BE2C (cell line): ENCODE data around the gene UBE2O.
A peak's percentile ranks its signal among the peaks of the same experiment; 100 is the strongest.

Experiments
- DNase-seq: peaks from one replicate; pipeline ENCODE4 v3.0.0-alpha.2; 2020
- H3K27me3 ChIP-seq: fragments of 250-450 bp; sonication (Bioruptor Pico); 2 replicates; pipeline ENCODE4 v1.5.1; 2020; ENCODE audit warnings: mild to moderate bottlenecking
- H3K36me3 ChIP-seq: fragments of 250-450 bp; sonication (Bioruptor Pico); 2 replicates; pipeline ENCODE4 v1.5.1; 2020; ENCODE audit warnings: mild to moderate bottlenecking
- H3K4me1 ChIP-seq: fragments of 250-450 bp; sonication (Bioruptor Pico); 2 replicates; pipeline ENCODE4 v1.5.1; 2020
- H3K4me3 ChIP-seq: 2 replicates; pipeline ENCODE4 v1.5.1; 2011; ENCODE audit warnings: low read depth, low read length
- H3K9me3 ChIP-seq: fragments of 250-450 bp; sonication (Bioruptor Pico); 2 replicates; pipeline ENCODE4 v1.5.1; 2020
- TF ChIP-seq, protein P1 (sequence below): IDR thresholded peaks from 2 replicates; pipeline ENCODE4 v1.5.1; 2012; ENCODE audit warnings: mild to moderate bottlenecking, low read depth, low read length

Gene UBE2O

GRCh38 chr17:76493505-76494167 is 40.7 kb upstream of the UBE2O start:
- no peaks in the 10 kb centered on the region for H3K27me3 ChIP-seq
- no peak for DNase-seq

DNA sequence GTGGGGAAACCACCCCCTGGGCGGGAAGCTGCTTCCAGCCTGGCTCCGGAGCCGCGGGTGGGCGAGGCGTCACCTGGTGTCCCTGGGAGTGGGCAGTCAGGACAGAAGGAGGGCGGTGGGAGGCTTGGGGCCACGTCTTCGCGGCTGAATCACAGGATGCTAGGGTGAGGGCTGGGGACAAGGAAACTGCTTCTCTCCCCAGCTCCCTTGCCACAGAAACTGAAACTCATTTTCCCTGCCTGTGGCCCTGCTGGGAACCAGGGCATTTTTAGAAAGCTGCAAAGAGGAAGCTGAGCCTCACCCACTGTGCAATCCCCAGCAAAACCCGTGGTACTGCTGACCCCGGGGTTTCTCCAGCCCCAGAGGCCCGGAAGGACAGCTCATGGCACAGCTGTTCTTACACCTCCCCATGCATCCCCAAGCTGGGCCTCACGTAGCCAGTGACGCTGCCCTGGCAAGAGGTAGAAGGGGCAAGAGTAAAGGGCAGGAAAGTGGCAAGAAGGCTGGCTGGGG is 40.1 kb upstream of the UBE2O start:
- no peak for DNase-seq

More at GRCh38 chr17:76493505-76494167, 40.7 kb upstream of the UBE2O start:
- Histone ChIP-seq H3K4me1 (peaks cover 13% of the 10 kb centered on the region), H3K9me3 (no peaks in the 10 kb centered on the region), H3K4me3 (no peak overlapping the region), H3K36me3 (no peaks in the 10 kb centered on the region)
- TF ChIP-seq, protein P1, sequence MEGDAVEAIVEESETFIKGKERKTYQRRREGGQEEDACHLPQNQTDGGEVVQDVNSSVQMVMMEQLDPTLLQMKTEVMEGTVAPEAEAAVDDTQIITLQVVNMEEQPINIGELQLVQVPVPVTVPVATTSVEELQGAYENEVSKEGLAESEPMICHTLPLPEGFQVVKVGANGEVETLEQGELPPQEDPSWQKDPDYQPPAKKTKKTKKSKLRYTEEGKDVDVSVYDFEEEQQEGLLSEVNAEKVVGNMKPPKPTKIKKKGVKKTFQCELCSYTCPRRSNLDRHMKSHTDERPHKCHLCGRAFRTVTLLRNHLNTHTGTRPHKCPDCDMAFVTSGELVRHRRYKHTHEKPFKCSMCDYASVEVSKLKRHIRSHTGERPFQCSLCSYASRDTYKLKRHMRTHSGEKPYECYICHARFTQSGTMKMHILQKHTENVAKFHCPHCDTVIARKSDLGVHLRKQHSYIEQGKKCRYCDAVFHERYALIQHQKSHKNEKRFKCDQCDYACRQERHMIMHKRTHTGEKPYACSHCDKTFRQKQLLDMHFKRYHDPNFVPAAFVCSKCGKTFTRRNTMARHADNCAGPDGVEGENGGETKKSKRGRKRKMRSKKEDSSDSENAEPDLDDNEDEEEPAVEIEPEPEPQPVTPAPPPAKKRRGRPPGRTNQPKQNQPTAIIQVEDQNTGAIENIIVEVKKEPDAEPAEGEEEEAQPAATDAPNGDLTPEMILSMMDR = no peak

DNA sequence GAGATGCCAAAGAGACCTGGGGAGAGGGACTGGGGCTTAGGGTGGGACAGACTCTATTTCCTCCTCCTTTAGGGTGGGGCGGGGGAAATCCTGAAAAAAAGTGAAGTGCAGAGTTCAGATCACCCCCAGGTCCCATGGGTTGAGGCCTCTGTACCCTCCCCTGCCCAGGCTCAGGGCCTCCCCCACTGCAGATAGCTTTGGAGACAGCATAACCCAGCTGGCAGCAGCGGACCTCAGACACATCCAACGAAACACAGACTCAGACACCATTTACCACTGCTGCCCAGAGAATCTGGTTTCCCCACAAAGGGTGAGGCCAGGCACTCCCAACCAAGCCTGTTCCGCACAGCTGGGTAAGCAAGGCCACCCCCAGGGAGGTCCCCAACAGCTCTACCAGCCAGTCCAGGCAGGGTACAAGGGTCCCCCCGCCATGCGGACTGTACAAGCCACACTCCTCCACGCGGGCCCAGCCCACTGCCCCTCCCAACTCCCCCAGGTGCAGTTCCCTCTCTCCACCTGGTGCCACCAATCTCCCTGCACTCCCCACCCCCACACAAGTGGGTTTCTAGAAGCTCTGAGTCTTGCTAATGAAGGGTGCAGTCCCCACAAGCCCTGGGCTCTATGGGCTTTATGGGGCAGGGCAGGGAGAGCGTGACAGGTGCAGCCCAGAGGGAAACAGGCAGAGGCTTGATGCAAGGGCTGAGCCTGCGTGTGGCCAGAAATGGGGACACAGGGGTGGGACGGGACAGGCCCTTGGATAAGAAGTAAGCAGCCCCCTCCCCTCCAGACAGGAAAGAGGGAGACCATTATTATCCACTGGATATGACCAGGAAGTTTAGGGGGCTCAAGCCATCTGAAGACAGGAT is 39.4 kb upstream of the UBE2O start:
- no peak overlapping the region for H3K4me3 ChIP-seq
- H3K4me1 ChIP-seq = peaks cover 4% of the 10 kb centered on the region
- no peak for DNase-seq
- H3K9me3 ChIP-seq = no peaks in the 10 kb centered on the region
- no peaks in the 10 kb centered on the region for H3K36me3 ChIP-seq
- TF ChIP-seq, protein P1 = no peak
- H3K27me3 ChIP-seq = no peaks in the 10 kb centered on the region

More for the DNA sequence above, 40.1 kb upstream of the UBE2O start:
- no peaks in the 10 kb centered on the region for H3K36me3 ChIP-seq
- no peak overlapping the region for H3K4me3 ChIP-seq
- H3K4me1 ChIP-seq = peaks cover 10% of the 10 kb centered on the region
- no peaks in the 10 kb centered on the region for H3K27me3 ChIP-seq
- no peaks in the 10 kb centered on the region for H3K9me3 ChIP-seq
- TF ChIP-seq, protein P1 = no peak

DNA sequence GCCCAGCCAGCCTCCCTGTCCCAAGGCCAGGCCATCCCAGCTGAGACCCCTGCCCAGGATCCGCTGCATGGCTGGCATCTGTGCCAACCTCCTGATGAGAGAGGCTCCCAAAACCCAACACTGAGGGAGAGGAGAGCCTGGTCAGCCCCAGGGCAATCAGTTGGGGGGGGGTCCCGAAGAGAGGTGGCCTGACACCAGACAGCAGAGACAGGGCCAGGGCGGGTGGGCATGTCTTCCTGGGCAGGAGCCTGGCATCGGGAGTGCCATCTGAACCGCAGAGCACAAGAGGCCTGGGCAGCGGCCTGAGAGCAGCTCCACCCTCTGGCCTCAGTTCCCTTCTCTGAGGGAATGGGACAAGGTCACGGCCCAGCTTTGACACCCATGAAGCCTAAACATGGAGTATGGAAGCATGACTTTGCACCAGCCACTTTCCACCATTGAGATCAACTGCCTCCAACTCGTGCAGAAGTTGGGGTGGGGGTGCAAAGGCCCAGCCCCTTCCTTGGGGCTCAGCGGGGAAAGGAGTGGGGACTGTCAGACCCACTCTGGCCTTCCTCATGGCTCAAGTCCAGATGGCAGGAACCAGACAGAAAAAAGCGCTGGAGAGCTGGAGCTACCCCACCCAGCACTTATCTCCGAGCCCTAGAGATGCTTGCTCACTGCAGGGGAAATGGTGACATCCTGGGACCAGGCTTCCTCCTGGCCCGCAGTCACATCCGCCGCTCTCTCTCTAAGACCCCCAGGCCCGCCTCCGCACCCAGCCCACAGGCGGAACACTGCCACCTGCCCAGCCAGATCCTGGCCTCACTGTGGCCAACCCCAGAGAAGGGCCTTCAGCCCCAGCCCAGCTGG is 38.5 kb upstream of the UBE2O start:
- peak; percentile 9 for DNase-seq
- Histone ChIP-seq H3K27me3 (no peaks in the 10 kb centered on the region), H3K4me3 (no peak overlapping the region), H3K9me3 (no peaks in the 10 kb centered on the region), H3K36me3 (no peaks in the 10 kb centered on the region), H3K4me1 (peaks cover 4% of the 10 kb centered on the region; the same call in 1 of the 2 replicates)
- TF ChIP-seq, protein P1 = no peak

DNA sequence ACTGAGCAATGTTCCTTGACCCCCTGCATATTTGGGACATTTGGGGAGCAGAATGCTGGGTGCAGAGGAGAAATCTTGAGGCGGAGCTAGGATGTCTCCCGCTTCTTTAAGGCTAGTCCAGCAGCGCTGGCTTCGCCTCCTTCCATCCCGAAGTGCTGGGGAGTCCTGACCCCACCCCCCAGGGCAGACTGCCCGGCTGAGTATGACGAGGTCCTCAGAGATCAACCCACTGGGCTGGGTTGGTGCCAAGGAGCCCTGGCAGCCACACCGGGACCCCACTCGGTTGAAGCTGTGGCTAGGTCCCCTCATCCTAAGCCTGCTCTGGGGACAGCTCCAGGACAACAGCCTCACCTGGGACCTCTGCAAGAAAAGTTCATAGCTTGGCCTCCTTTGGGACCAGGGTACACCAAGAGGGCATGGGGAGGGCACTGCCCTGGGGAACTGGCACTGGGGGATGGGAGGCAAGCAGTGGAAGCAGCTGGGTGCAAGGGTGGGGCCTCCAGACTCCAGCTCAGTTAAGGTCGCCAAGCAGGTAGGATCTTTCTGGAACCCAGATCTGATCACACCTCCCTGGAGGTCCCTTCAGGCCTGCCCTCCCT is 37.3 kb upstream of the UBE2O start:
- Histone ChIP-seq H3K9me3 (no peaks in the 10 kb centered on the region), H3K27me3 (no peaks in the 10 kb centered on the region), H3K4me3 (no peak overlapping the region), H3K4me1 (peaks cover 4% of the 10 kb centered on the region; the same call in 1 of the 2 replicates), H3K36me3 (no peaks in the 10 kb centered on the region)
- peak; percentile 10 for DNase-seq
- TF ChIP-seq, protein P1 = no peak
